Skeletal muscle satellite cell (primary cell): ENCODE data around the gene ARID1B.

Experiments
- H3K27me3 ChIP-seq: 2 replicates; pipeline ENCODE4 v1.7.0; 2013; ENCODE audit warnings: low read length; ENCODE audit not compliant: control insufficient read depth, insufficient read depth
- H3K36me3 ChIP-seq: 2 replicates; pipeline ENCODE4 v1.7.0; 2013; ENCODE audit warnings: mild to moderate bottlenecking, control low read depth, low read length; ENCODE audit not compliant: insufficient read depth
- H3K4me1 ChIP-seq: 2 replicates; pipeline ENCODE4 v1.7.0; 2013; ENCODE audit warnings: low read length; ENCODE audit not compliant: control insufficient read depth, insufficient read depth
- H3K4me2 ChIP-seq: 2 replicates; pipeline ENCODE4 v1.7.0; 2013; ENCODE audit warnings: mild to moderate bottlenecking, low read length
- H3K4me3 ChIP-seq: 2 replicates; pipeline ENCODE4 v1.7.0; 2013; ENCODE audit warnings: low read length
- H3K9ac ChIP-seq: 2 replicates; pipeline ENCODE4 v1.7.0; 2013; ENCODE audit warnings: mild to moderate bottlenecking, low read depth, low read length, moderate library complexity
- H3K9me3 ChIP-seq: replicated peaks from 2 replicates; pipeline ENCODE4 v1.7.0; 2013; ENCODE audit warnings: mild to moderate bottlenecking, control low read depth, low read length

The ARID1B gene

DNA sequence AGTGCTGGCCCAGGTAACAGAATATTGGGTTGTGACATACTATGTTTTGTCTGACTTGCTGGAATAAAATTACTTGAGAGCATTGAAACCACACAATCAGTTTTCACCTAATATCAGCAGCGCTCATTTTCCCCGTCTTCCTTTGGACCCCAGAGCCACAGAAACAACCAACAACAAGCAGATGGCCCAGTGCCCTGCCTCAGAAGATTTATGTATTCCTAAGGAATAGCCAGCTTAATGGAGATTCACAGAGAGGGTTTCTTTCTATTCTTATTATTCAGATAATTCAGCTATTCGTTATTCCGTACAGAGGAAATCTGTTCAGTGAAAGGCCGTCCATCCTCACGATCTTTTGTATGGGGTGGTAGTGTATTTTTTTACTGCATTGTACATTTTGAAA is 391.3 kb downstream of the ARID1B start:
- H3K27me3 ChIP-seq: no peaks in the 10 kb centered on the region
- H3K36me3 ChIP-seq: peaks cover 22% of the 10 kb centered on the region
- no peaks in the 10 kb centered on the region for H3K9me3 ChIP-seq
- H3K4me1 ChIP-seq: no peaks in the 10 kb centered on the region
- H3K4me2 ChIP-seq: no peak overlapping the region
- H3K9ac ChIP-seq: no peak overlapping the region
- H3K4me3 ChIP-seq: no peak overlapping the region

DNA sequence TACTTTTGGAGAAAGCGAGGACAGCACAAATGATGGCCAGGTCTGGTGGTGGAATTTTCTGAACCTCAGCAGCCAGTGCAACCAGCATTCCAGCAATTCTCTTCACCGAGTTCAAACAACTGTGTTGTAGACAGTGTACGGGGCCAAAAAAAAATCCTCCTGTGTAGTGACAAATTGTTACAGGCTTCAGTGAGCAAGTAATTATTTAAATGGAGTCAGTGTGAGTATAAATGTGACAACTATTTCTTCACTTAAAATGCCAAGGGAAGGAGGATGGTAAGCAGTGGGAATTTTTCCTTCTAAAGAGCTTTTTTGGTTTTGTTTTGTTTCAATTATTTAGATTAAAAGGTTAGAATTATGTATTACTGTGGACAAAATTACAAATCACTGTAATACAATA is 392.0 kb downstream of the ARID1B start:
- H3K9ac ChIP-seq: no peak overlapping the region
- peaks cover 25% of the 10 kb centered on the region for H3K36me3 ChIP-seq

GRCh38 chr6:157169656-157170055 is 392.5 kb downstream of the ARID1B start:
- Histone ChIP-seq H3K4me3 (no peak overlapping the region), H3K4me2 (no peak overlapping the region), H3K9ac (no peak overlapping the region), H3K4me1 (no peaks in the 10 kb centered on the region), H3K9me3 (no peaks in the 10 kb centered on the region), H3K27me3 (no peaks in the 10 kb centered on the region), H3K36me3 (peaks cover 25% of the 10 kb centered on the region)

More for the DNA sequence above, 392.0 kb downstream of the ARID1B start:
- no peak overlapping the region for H3K4me3 ChIP-seq
- no peaks in the 10 kb centered on the region for H3K9me3 ChIP-seq
- H3K27me3 ChIP-seq: no peaks in the 10 kb centered on the region
- H3K4me2 ChIP-seq: no peak overlapping the region
- no peaks in the 10 kb centered on the region for H3K4me1 ChIP-seq

DNA sequence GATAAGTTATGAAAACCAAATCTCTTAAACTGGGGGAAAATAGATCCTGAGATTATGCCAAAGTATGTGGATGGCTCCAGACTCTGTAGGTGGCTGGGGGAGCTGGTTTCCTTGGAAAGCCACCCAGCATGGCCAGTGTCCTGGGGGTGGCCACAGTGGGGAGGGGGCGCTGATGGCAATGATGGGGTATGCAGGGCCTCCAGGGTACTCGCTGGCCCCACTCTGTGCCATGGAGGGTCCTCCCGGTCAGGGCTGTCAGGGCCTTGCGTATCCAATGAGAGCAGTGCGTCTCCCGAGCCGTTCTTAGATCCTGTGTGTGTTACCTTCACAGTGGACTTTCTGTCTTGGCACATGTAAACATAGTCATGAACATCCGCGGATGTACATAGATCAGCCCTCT is 393.4 kb downstream of the ARID1B start:
- Histone ChIP-seq H3K4me3 (no peak overlapping the region), H3K9me3 (no peaks in the 10 kb centered on the region), H3K36me3 (peaks cover 25% of the 10 kb centered on the region)

GRCh38 chr6:157171801-157172200 is 394.6 kb downstream of the ARID1B start:
- Histone ChIP-seq H3K4me3 (no peak overlapping the region), H3K4me2 (no peak overlapping the region), H3K27me3 (no peaks in the 10 kb centered on the region), H3K9ac (no peak overlapping the region), H3K36me3 (peaks cover 25% of the 10 kb centered on the region), H3K9me3 (no peaks in the 10 kb centered on the region), H3K4me1 (no peaks in the 10 kb centered on the region)

More for the DNA sequence above, 393.4 kb downstream of the ARID1B start:
- Histone ChIP-seq H3K4me1 (no peaks in the 10 kb centered on the region), H3K4me2 (no peak overlapping the region), H3K9ac (no peak overlapping the region), H3K27me3 (no peaks in the 10 kb centered on the region)

DNA sequence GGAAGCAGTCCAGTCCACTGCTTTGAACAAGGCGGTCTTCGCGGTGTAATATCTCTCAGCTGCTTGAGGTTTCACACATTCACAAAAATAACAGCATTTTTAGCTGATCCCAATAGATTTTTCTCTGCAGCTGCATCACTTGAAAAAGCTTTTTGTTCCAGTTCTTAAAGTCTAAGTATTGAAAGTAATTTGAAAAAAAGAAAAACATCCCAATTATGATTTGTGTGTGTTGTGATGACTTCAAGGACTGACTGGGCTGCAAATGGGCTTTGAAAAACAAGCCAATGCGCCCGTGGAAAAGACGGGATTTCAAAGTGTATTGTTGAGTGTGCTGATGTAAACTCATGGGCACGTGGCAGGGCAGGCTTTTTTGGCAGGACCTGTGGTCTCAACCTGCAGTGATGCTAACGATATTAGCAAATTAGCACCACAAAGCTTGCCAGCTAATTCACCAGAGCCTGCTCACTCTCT is 395.1 kb downstream of the ARID1B start:
- Histone ChIP-seq H3K4me3 (no peak overlapping the region), H3K27me3 (no peaks in the 10 kb centered on the region)

GRCh38 chr6:157172830-157173536 is 395.8 kb downstream of the ARID1B start:
- Histone ChIP-seq H3K27me3 (no peaks in the 10 kb centered on the region), H3K4me3 (no peak overlapping the region), H3K4me2 (no peak overlapping the region), H3K36me3 (peaks cover 24% of the 10 kb centered on the region), H3K9ac (no peak overlapping the region), H3K4me1 (no peaks in the 10 kb centered on the region), H3K9me3 (no peaks in the 10 kb centered on the region)

More for the DNA sequence above, 395.1 kb downstream of the ARID1B start:
- no peak overlapping the region for H3K9ac ChIP-seq
- H3K4me2 ChIP-seq: no peak overlapping the region
- H3K9me3 ChIP-seq: no peaks in the 10 kb centered on the region
- H3K4me1 ChIP-seq: no peaks in the 10 kb centered on the region
- H3K36me3 ChIP-seq: peaks cover 21% of the 10 kb centered on the region

DNA sequence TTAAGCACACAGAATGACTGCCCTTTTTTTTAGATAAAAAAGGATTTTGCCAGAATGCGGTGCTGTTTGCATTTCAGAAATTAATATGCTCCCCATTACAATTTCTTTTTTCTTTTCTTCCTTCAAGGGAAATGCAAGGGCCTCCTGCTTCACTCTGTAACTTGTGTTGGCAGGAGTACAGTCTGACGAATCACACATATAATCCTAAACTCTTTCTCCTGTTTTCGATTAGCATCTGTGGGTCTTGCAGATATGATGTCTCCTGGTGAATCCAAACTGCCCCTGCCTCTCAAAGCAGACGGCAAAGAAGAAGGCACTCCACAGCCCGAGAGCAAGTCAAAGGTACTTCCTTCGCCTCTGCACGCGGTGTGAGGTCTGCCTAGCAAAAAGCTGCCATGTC is 396.6 kb downstream of the ARID1B start:
- peaks cover 18% of the 10 kb centered on the region for H3K36me3 ChIP-seq
- no peak overlapping the region for H3K4me3 ChIP-seq
- no peaks in the 10 kb centered on the region for H3K9me3 ChIP-seq
- H3K9ac ChIP-seq: no peak overlapping the region
- no peak overlapping the region for H3K4me2 ChIP-seq
- no peaks in the 10 kb centered on the region for H3K27me3 ChIP-seq
- no peaks in the 10 kb centered on the region for H3K4me1 ChIP-seq

GRCh38 chr6:157174731-157175130 is 397.6 kb downstream of the ARID1B start:
- Histone ChIP-seq H3K4me3 (no peak overlapping the region), H3K4me2 (no peak overlapping the region), H3K9me3 (no peaks in the 10 kb centered on the region), H3K9ac (no peak overlapping the region), H3K27me3 (no peaks in the 10 kb centered on the region), H3K36me3 (peaks cover 11% of the 10 kb centered on the region), H3K4me1 (no peaks in the 10 kb centered on the region)

DNA sequence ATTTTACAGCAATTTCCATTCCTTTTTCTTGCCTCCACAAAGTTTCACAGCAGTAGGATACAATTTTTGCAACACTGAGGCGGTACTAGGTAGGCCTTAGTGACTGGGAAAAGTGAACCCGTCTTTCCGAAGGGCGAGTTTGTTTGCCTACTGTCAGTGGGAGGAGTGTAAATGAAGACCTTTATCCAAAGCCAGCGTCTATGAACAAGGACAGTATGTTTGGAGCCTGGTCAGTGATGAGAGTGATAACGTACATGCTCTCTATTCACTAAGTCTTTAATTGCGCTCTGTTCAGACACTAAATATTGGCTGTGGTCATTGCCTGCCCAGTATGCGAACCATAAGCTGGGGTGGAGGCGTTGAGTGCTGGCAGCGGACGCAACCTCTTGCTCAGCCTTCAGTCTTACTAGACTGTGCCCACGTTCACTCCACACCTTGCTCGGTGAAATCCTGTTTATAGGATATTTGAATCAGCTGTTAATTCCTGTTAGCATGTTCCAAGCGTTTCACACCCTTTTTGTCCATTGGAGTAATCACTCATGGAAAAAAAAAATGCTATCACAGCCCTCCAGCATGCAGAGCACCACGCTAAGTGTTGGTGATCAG is 400.7 kb downstream of the ARID1B start:
- Histone ChIP-seq H3K4me2 (no peak overlapping the region), H3K9ac (no peak overlapping the region), H3K4me3 (no peak overlapping the region), H3K4me1 (no peaks in the 10 kb centered on the region), H3K9me3 (no peaks in the 10 kb centered on the region), H3K27me3 (no peaks in the 10 kb centered on the region), H3K36me3 (peaks cover 14% of the 10 kb centered on the region)

- Histone ChIP-seq H3K9ac (no peak overlapping the region), H3K4me2 (no peak overlapping the region), H3K9me3 (no peaks in the 10 kb centered on the region), H3K4me1 (no peaks in the 10 kb centered on the region), H3K27me3 (no peaks in the 10 kb centered on the region), H3K4me3 (no peak overlapping the region), H3K36me3 (peaks cover 27% of the 10 kb centered on the region)
These were observed 404.5 kb downstream of the ARID1B start for GRCh38 chr6:157181649-157182048.
